ENCODE results near the gene VSTM4. TPM values are rescaled to one million over a fixed set of nuclear protein-coding genes. Genes with fewer than 3 reads are reported as not detected.

VSTM4 gene
- total RNA-seq, 1 experiment from 2014 or later = not detected

DNA sequence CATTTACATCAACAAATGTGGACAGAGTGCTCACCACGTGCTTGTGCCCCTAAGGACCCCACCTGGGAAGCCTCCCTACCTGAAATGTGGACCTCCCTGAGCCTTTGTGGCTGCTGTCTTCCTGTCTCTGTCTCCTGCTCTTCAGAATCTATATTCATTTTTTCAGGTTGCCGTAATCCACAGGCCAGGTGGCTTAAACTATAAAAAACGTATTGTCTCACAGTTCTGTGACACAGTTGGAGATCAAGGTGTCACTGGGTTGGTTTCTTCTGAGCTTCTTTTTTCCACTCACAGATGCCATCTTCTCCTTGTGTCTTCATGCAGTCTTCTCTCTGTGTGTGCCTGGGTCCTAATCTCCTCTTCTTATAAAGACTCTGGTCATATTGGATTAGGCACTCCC, 5.6 kb upstream of the VSTM4 start:
- CTCF ChIA-PET = no interaction called here

DNA sequence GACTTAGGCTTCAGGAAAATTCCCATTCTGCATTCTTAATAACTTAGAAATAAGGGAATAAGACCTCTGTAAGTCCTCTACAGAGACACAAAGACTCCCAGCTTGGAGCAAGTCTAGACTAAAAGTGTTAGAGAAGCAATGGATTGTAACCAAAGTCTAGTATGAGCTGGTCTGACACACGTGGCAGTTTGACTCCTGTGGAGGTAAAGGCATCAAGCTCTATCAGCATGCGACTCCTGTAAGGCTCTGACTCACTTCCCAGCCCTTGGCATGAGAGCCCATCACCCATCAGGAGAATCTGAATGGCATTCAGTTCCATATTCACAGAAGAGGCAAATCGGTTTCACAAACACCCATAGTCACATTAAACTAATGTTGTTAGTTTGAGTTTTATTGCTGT, 4.4 kb upstream of the VSTM4 start:
- intact Hi-C loops (cut with micrococcal nuclease; ENCODE audit: unreplicated experiment) = no loop called here
- no peak overlapping the region for H3K4me3 ChIP-seq
- no peak overlapping the region for H2AFZ ChIP-seq
- H3K79me2 ChIP-seq (ENCODE audit: low read depth) = no peaks in the 10 kb centered on the region
- POLR2A ChIA-PET (ENCODE audit: unreplicated experiment) = no interaction called here
- no peaks in the 10 kb centered on the region for H3F3A ChIP-seq (ENCODE audit: insufficient read depth, low read depth)
- no peak overlapping the region for H3K27ac ChIP-seq
- H3K4me1 ChIP-seq (replicated peaks; ENCODE audit: insufficient read depth) = no peaks in the 10 kb centered on the region
- CTCF ChIA-PET = no interaction called here
- no peak for TF ChIP-seq EZH2 (IDR thresholded peaks at IDR 0.05; ENCODE audit: low read depth)
- TF ChIP-seq, protein P1, sequence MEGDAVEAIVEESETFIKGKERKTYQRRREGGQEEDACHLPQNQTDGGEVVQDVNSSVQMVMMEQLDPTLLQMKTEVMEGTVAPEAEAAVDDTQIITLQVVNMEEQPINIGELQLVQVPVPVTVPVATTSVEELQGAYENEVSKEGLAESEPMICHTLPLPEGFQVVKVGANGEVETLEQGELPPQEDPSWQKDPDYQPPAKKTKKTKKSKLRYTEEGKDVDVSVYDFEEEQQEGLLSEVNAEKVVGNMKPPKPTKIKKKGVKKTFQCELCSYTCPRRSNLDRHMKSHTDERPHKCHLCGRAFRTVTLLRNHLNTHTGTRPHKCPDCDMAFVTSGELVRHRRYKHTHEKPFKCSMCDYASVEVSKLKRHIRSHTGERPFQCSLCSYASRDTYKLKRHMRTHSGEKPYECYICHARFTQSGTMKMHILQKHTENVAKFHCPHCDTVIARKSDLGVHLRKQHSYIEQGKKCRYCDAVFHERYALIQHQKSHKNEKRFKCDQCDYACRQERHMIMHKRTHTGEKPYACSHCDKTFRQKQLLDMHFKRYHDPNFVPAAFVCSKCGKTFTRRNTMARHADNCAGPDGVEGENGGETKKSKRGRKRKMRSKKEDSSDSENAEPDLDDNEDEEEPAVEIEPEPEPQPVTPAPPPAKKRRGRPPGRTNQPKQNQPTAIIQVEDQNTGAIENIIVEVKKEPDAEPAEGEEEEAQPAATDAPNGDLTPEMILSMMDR (conservative IDR thresholded peaks at IDR 0.05) = no peak
- BruUV-seq (replicated peaks) = no TSS peak
- H3K9me2 ChIP-seq (ENCODE audit: insufficient read depth) = no peaks in the 10 kb centered on the region
- H4K20me1 ChIP-seq (ENCODE audit: insufficient read depth) = no peaks in the 10 kb centered on the region
- no peaks in the 10 kb centered on the region for H3K36me3 ChIP-seq (ENCODE audit: low read depth)
- peaks cover 52% of the 10 kb centered on the region for H3K27me3 ChIP-seq (ENCODE audit: insufficient read depth, low read depth)
- DNase-seq = no peak
- H3K4me2 ChIP-seq = no peak overlapping the region
- no peaks in the 10 kb centered on the region for H3K9me3 ChIP-seq (ENCODE audit: insufficient read depth, low read depth)

More for the DNA sequence above, 5.6 kb upstream of the VSTM4 start:
- Histone ChIP-seq H3K27me3 (ENCODE audit: insufficient read depth, low read depth) (peaks cover 52% of the 10 kb centered on the region), H3K4me1 (replicated peaks; ENCODE audit: insufficient read depth) (no peaks in the 10 kb centered on the region), H3K79me2 (ENCODE audit: low read depth) (no peaks in the 10 kb centered on the region), H3K4me3 (no peak overlapping the region), H2AFZ (no peak overlapping the region), H3F3A (ENCODE audit: insufficient read depth, low read depth) (no peaks in the 10 kb centered on the region), H3K27ac (no peak overlapping the region), H3K9me3 (ENCODE audit: insufficient read depth, low read depth) (no peaks in the 10 kb centered on the region), H4K20me1 (ENCODE audit: insufficient read depth) (no peaks in the 10 kb centered on the region), H3K4me2 (no peak overlapping the region), H3K36me3 (ENCODE audit: low read depth) (no peaks in the 10 kb centered on the region), H3K9me2 (ENCODE audit: insufficient read depth) (no peaks in the 10 kb centered on the region)
- POLR2A ChIA-PET (ENCODE audit: unreplicated experiment) = no interaction called here
- no peak for DNase-seq
- no peak for TF ChIP-seq EZH2 (IDR thresholded peaks at IDR 0.05; ENCODE audit: low read depth)
- TF ChIP-seq, protein P1 (conservative IDR thresholded peaks at IDR 0.05) = no peak
- BruUV-seq (replicated peaks) = no TSS peak
- intact Hi-C loops (cut with micrococcal nuclease; ENCODE audit: unreplicated experiment) = no loop called here

DNA sequence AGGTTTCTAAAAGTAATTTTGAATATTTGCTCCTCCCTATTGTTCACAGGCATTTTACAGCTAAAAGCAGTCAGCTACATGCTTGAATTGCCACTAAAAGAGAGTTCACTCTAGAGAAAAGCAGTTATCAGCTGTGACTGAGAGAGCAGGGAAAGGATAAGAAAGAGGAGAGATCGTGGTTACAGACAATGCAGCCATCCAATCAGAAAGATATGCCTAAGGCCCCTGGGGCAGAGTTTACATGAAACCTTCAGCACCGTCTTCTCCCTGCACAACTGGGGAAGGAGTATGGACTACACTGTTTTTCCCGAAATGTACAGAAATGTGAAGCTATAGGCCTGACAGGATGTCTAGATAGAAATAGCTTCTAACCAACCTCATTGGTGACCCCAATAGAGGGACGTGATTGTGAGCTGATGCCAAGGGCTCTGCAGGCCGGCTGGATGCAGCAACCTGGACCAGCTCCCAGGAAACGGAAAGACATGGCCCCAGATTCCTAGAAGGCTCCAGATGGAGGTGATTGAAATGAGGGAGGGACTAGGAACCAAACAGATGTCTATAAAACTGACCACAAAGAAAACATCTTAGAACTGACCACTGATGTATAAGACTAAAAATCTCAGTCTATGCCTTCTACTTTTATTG, 3.2 kb upstream of the VSTM4 start:
- no peaks in the 10 kb centered on the region for H3K4me1 ChIP-seq (replicated peaks; ENCODE audit: insufficient read depth)
- peaks cover 56% of the 10 kb centered on the region for H3K27me3 ChIP-seq (ENCODE audit: insufficient read depth, low read depth)
- ChIA-PET CTCF (no interaction called here), POLR2A (ENCODE audit: unreplicated experiment) (no interaction called here)
- TF ChIP-seq EZH2 (IDR thresholded peaks at IDR 0.05; ENCODE audit: low read depth) = no peak
- TF ChIP-seq, protein P1 (conservative IDR thresholded peaks at IDR 0.05) = no peak
- H3K4me2 ChIP-seq = no peak overlapping the region
- no peak overlapping the region for H2AFZ ChIP-seq
- H3F3A ChIP-seq (ENCODE audit: insufficient read depth, low read depth) = no peaks in the 10 kb centered on the region
- no TSS peak for BruUV-seq (replicated peaks)
- H3K79me2 ChIP-seq (ENCODE audit: low read depth) = no peaks in the 10 kb centered on the region
- no peaks in the 10 kb centered on the region for H3K36me3 ChIP-seq (ENCODE audit: low read depth)
- H4K20me1 ChIP-seq (ENCODE audit: insufficient read depth) = no peaks in the 10 kb centered on the region
- no peaks in the 10 kb centered on the region for H3K9me3 ChIP-seq (ENCODE audit: insufficient read depth, low read depth)
- no peak overlapping the region for H3K4me3 ChIP-seq
- H3K27ac ChIP-seq = no peak overlapping the region
- intact Hi-C loops (cut with micrococcal nuclease; ENCODE audit: unreplicated experiment) = no loop called here
- H3K9me2 ChIP-seq (ENCODE audit: insufficient read depth) = no peaks in the 10 kb centered on the region
- DNase-seq = no peak

Data from PC-9 (cell line).